ENCODE measurements around the gene TLCD1.

GRCh38 chr17:28703552-28704218, 22.3 kb downstream of the TLCD1 start:
- no peak for TF ChIP-seq CTCF (IDR thresholded peaks at IDR 0.05)
- no peak for TF ChIP-seq POLR2A (IDR thresholded peaks at IDR 0.05)
